Activated CD4-positive, alpha-beta T cell treated with anti-CD3 and anti-CD28 coated beads, Interleukin-10, Interleukin-2, amounts not matched to agents 100 ng/mL and 50 ng/mL, durations not matched to agents 16 hours and 8 hours (primary cell): ENCODE data around the gene MOSPD2.

Experiments used
- DNase-seq: peaks from one replicate; pipeline ENCODE4 v3.0.0-alpha.2; 2020

MOSPD2 gene

DNA sequence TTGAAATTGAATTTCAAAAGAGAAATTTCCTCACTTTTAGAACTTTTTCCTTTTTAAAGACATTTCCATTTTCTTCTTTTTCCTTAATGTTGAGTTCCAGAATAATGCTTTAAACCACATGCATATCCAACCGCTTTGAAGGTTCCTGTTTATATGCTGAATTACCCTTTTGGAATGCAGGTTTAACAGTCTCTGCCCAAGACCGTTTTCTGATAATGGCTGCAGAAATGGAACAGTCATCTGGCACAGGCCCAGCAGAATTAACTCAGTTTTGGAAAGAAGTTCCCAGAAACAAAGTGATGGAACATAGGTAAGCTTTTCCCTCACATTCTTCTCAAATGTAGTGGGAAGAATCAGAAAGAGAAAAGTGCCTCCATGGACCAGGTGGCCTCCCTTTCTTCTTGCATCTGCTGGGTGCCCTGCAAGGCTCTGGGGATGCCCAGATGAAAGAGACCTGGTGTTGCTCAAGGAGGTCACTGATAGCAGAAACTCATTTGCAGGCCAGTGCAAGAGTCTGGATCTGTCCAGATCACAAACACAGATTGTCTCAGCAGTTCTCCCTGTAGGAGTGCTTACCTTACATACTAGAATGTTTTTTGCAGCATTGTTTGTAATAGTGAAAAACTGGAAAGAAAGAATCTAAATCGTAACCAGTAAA, 42.9 kb downstream of the MOSPD2 start:
- DNase-seq, result no peak

DNA sequence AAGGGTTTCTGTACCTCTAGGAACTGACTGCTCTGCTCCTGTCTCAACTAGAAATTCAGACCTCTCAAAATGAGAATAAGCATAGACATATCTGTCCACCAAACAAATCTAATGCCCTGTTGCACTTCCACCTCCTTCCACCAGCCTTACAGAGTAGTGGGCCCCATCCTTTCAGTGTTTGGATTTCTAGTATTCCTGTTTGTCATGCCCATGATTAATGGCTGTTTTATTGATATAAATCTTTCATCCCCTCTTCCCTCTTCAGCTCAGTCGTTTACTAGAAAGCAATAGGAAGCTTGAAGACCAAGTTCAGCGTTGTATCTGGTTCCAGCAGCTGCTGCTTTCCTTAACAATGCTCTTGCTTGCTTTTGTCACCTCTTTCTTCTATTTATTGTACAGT, 46.2 kb downstream of the MOSPD2 start:
- no peak for DNase-seq

DNA sequence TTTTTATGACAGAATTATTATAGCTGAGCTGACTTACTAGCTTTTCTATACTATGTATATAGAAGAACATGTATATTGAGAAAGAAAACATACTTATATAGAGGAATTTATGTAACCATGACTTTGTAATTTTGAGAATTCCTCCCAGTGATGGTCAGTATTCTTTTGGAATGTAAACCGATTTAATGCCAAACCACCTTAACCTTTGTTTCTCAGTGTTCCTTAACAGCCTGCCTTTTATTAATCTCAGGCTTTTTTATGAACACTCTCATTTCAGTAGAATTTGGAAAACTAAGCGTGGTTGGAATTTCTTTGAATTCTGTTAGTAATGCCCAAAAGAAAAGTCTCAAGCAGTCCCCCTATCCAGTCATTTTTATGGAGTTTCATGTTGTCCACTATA, 47.0 kb downstream of the MOSPD2 start:
- no peak for DNase-seq

DNA sequence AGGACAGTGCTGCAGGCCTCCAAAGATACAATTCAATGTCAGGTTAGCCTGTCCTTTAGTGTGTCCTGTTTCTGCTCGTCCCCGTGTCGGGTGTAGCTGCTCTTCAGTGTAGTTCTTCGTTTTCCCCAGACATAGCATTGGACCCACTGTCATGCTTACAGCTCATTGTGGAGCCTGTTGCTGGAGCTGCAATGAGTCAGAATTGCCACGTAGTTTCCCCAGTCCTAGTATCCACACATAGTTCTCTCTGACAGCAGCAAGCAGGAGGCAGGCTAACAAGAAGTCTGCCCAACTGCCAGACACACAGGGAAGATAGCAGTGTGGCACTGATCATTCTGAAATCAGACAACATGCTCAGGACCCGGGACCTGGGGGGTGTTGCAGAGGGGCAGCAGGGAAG, 49.2 kb downstream of the MOSPD2 start:
- no peak for DNase-seq

DNA sequence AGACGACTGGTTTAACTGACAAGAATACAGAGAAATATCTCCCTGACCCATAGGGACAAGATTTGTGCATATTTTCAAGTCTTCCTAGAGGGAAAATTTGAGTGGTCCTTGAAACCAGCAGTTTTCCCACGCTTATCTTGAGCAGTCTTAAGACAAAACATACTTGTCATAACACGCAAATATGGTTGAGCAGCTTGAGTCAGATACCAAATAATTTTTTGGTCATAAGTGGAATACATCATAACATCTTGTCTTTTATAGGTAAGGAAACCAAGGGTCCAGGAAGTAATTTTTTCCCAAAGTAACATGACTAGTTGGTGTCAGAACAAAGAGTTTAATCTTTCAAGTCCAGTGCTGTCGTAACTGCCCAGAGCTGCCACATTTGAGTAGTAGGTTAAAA, 50.5 kb downstream of the MOSPD2 start:
- no peak for DNase-seq

DNA sequence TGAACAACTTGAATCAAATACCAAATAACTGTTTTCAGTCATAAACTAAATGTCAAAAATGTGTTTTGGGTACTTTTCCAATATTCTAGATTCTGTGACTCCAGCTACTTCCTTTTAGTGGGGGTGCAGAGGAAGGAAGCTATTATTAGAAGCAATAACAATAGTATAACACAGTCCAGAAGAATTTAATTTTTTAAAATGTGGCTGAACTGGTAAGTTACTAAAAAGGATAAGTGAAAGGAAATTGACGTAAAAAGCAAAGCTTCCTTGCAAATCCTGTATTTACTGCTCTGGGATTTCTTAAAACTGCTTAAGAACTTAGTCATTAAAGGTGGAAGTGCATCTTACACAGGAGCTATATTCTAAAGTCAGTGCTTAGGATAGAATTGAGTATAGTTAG, 53.2 kb downstream of the MOSPD2 start:
- no peak for DNase-seq

DNA sequence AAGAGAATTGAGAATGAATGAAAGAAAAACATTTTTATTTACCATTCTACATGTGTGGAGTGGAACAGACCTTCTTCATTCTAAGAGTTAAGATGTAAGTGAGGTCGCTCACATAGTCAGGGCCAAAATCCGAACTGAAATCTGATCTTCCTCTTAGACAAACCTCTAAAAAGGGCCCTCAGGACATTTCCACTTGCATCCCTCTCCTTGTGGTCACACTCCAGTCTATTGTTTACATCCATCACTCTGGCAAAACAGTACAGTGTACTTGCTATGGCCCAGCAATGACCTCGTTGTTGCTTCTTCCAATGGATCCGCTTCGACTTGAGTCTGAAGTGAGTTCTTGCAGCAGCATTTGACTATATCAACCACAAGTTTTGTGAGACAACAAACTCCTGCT, 54.2 kb downstream of the MOSPD2 start:
- no peak for DNase-seq

DNA sequence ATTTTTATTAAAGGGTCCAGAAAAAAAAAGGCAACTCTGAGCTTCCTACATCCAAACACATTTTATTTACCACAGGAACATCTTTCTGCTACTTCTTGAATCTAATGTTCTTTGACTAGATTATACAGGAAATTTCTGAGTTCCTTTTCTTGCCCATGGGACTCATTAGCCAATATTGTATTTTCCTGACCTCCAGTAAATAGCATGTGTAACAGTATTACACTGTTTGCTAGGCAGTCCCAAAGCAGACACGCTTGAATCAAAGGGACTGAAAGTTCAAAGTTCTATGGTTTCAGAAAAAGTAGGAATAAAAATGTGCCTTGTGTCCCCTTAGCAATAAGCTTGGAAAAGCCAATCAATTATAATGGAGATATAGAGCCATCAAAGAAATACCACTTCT, 57.4 kb downstream of the MOSPD2 start:
- no peak for DNase-seq

DNA sequence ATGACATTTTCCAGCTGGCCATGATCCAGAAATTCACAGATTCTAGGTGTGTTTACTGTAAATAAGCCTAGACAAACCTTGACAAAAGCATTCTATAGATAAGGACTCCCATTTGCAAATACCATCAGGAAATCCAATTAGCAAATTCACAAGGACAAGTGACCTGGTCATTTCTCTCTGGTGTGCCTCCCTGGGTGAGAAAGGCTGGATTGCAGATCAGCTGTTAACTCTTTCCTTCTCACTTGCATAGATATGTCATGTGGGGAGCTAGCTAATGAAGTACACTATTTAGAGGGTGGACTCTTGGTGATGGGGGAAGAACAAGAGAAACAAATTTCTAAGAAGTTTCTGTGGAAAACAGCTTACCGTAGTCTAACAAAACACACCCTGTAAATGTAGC, 58.9 kb downstream of the MOSPD2 start:
- DNase-seq, result no peak

DNA sequence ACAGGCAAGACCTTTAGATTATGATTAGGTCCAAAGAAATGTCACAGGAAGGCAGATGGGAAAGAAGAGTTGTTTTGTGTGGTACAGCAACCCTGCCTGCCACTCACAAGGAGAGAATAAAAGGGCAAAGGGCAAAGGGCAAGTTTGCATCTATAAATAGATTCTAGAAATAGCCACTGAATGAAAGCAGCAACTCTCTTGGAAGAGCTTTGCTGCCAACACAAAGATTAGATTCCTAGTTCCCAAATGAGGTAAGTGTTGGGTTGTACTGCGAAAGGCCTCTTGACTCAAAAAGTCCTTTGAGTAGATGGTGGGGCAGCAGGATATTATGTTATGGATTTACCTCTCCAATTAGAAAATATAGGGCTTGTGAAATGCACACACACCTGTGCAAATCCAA, 61.2 kb downstream of the MOSPD2 start:
- DNase-seq, result no peak

DNA sequence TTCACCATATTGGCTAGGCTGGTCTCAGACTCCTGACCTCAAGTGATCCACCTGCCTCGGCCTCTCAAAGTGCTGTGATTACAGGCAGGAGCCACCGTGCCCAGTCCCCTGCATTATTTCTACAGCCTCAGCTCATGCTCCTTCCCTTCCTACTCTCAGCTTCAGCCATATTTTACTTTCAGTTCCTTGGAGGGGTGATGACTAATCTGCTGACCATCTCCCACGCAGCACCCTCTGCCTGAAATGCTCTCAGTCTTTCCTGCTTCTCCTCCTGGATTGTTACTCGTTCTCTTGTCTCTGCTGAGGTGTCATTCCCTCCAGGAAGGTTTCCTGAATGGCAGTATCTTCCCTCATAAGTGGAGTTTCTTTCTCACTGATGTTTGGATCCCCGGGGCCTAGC, 63.3 kb downstream of the MOSPD2 start:
- no peak for DNase-seq

DNA sequence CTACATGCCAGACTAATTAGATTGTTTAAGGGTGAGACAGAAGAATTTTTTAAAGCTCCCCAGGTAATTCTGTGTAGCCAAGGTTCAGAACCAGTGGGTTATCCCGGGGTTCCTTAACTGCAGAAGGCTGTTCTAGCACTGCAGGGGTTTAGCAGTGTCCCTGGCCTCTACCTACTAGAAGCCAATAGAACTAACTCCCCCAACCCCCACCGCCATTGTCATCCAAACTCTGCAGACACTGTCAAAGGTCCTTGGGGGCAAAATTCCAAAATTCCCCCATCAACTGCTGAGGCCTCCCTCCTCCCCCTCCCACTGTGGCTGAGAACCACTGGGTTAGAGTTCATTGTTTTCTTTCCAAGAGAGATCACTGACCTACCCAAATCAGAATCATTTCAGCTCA, 66.4 kb downstream of the MOSPD2 start:
- DNase-seq, result no peak

DNA sequence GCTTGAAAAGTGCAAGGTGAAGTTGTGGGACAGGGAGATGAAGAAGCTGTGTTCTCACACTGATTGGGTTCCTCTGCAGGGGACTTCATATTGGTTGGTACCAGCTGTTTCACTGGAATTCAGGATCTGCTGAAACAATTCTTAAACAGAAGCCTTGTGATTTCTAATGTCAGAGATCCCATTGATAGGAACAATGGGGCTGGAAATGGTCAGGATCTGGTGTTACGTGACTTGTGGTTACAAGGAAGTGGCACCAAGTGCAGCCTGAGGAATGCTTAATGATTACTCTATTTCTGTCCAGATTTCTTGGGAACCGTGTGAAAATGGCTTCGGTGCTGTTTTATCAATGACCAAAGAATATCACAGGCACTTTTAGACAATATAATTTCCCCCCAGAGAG, 68.1 kb downstream of the MOSPD2 start:
- no peak for DNase-seq

DNA sequence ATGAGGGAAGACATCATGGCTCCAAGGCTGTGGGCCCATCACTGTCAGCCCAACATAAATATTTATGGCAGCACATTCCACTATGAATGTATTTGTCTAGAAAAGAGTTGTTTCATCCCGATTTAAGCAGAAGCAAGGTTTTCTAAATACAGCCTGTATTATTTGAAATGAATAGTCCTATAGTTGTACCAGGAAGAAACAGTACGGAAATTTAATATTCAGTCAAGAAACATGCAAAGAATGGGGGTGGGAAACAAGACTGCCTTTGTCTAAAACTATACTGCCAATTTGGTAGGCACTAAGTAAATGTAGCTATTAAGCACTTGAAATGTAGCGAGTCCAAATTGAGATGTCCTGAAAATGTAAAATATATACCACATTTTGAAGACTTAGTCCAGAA, 69.1 kb downstream of the MOSPD2 start:
- no peak for DNase-seq

DNA sequence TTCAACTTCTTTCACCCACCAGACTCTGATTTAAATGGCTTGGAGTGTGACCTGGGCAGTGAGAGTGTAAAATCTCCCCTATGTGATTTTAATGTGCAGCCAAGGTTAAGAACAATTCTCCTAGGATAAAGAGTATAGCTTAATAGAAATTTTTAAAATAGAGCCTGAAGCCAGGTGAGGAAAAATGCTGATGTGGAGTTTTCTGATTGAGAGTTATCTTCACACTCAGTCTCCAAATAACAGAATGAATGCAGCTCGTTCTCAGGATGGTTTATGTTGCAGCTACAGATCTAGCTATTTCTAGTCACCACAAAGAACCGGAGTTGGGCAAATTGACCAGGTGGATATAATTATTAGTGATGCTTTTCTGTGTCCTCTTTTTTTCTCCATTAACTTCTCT, 70.7 kb downstream of the MOSPD2 start:
- no peak for DNase-seq

DNA sequence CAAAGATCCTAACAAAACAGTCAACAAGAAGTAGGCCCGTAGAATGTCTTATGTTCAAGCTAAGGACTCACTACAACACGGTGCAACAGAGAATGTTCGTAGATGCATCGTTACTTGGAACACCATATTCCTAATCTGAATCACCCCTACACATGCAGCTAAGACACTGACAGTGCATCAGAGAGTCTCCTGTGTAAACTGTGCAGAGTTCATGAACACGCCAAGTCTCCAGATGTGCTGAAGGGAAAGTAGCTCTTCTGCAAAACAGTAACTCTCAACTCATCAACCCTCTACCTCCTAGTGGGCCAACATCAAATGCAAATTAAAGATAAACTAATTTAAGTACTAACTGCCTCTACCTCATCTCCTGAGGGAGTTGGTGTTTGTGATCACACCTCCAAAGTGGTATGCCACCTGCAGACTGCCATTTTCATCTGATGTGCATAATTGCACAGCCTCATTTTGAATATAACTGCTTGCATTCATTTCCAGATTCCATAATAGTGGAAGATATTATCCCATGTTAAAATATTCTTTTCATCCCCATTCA, 73.5 kb downstream of the MOSPD2 start:
- no peak for DNase-seq

DNA sequence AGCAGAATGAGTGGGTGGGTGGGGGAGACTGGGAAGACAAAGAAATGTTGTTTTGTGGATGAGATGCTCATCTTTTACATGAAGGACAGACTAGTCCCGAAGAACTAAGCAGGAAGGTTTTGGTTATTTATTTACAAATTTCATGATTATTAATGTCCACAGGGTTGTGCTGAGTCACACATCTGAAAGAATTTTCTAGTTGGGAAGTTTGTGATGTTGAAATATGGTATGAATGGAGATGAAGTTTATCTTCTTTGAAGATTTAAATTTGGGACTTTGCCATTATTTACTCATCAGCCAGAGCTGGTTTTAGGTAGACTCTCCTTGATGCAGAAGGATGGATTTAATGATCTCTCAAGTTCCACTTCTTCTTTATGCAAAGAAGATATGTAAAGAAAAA, 75.5 kb downstream of the MOSPD2 start:
- no peak for DNase-seq

DNA sequence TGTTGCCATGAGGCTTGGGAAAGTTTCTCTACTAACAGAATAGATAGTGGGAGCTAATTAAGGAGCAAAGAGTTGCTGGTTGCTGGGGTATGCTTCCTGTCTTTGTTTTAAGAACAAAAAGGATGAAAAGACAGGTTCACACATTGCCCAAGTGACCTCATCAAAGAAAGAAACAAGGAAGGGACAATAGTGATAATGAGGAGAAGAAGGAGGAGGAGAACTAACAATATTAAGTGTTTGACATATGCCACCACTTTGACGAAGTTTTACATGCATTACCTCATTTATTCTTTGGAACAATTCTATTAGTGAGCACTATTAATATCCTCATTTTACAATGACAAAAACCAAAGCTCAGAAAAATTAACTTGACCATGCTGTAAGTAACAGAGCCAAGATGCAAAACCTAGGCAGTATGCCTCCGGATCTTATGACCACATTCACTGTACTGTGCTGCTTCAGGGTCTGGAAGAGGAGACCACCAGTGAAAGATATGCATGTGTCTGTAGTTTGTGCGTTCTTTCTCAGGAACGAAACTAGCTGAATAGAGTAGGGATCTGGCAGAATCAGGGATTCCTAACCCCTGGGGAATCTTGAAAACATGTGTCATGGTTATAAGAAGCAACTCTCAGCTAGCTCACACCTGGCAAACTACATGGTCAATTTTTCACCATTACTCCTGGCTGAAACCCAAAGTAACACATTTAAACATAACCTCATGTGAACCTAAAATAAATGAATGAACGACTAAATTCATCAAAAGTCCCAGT, 83.8 kb downstream of the MOSPD2 start:
- DNase-seq, result no peak

DNA sequence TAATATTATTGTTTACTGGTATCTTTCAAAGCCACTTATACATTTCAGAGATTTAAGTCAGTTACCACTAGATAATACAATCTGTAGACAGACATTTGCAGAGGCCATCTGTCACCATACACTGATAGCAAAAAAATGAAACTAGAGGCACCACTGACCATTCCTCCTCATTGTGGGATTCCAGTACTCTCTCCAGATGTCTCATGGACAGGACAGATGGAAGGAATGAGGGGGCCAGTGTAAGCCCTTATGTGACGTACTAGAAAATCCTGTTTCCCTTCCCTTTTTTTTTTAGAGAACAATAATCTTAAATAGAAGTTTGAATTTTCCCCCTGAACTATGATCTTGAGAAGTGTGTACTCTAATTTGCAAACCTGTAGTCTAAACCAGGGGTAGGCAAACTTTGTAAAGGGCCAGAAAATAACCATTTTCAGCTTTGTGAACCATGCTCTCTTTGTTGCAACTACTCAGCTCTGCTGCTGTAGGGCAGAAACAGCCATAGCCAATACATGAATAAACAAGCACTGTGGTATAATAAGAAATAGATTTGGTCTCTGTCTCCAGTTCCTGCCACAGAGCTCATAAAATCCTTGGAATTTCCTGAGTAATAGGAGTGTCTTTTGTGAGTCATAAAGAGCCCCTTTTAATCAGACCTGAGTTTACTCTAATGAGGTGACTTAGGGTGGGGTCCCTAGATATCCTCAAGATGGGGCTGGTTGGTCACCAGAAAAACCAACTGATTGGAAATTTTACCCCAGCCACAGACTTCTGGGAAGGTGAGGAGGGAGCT, 90.4 kb downstream of the MOSPD2 start:
- no peak for DNase-seq

DNA sequence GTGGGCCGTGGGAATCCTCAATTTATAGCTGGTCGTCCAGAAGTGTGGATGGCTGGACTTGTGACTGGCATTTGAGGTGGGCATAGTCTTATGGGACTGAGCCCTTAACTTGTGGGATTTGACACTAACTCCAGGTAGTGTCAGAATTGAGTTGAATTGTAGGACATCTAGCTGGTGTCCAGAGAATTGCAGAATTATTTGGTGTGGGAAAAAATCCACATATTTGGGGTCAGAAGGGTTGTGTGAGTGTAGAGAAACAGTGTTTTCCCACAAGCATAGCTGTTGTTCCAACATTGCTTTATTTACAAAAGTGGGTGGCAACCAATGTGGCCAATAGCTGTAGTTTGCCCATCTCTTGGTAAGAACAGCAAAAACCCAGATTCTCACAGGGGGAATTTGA, 91.3 kb downstream of the MOSPD2 start:
- no peak for DNase-seq
